Neuronal stem cell (in vitro differentiated cells): Measurements from ENCODE around the gene MS4A6E.
A peak's percentile ranks its signal among the peaks of the same experiment; 100 is the strongest.
"Not testable (repeated sequence)": the region's sequence is repeated elsewhere in the genome, so short reads cannot be mapped to it uniquely, and the experiment has no call there.

ENCODE experiments used
- DNase-seq: peaks from one replicate; pipeline ENCODE4 v3.0.0-alpha.2; 2013; ENCODE audit warnings: low spot score
- H2AFZ ChIP-seq: one replicate; pipeline ENCODE4 v1.6.1; 2013; ENCODE audit warnings: mild to moderate bottlenecking, low read length, inconsistent platforms
- H2AK5ac ChIP-seq: 2 replicates; pipeline ENCODE4 v1.6.1; 2013; ENCODE audit warnings: low read depth, mild to moderate bottlenecking, inconsistent platforms, low read length, moderate library complexity, mixed read lengths
- H2BK120ac ChIP-seq: 2 replicates; pipeline ENCODE4 v1.6.1; 2013; ENCODE audit warnings: low read depth, mild to moderate bottlenecking, inconsistent platforms, low read length, moderate library complexity, mixed read lengths
- H2BK12ac ChIP-seq: one replicate; pipeline ENCODE4 v1.6.1; 2013; ENCODE audit warnings: low read length, inconsistent platforms
- H2BK15ac ChIP-seq: 2 replicates; pipeline ENCODE4 v1.6.1; 2013; ENCODE audit warnings: mild to moderate bottlenecking, low read length, inconsistent platforms, mixed read lengths
- H2BK5ac ChIP-seq: one replicate; pipeline ENCODE4 v1.6.1; 2013; ENCODE audit warnings: inconsistent platforms, mild to moderate bottlenecking, low read length, moderate library complexity
- H3K14ac ChIP-seq: one replicate; pipeline ENCODE4 v1.6.1; 2013; ENCODE audit warnings: low read length, inconsistent platforms
- H3K18ac ChIP-seq: 2 replicates; pipeline ENCODE4 v1.6.1; 2013; ENCODE audit warnings: low read length, inconsistent platforms
- H3K23ac ChIP-seq: 2 replicates; pipeline ENCODE4 v1.6.1; 2013; ENCODE audit warnings: low read depth, mild to moderate bottlenecking, mixed read lengths, low read length, inconsistent platforms; ENCODE audit not compliant: poor library complexity
- H3K27ac ChIP-seq: replicated peaks from 3 replicates; pipeline ENCODE4 v1.5.1; 2013; ENCODE audit warnings: low read length, inconsistent platforms
- H3K27me3 ChIP-seq, 3 experiments: 2 replicates each; pipeline ENCODE4 v1.6.1; 2013; ENCODE audit warnings: low read length in 3 of 3, mild to moderate bottlenecking in 2 of 3, inconsistent platforms in 1 of 3, low read depth in 1 of 3, mixed read lengths in 1 of 3, moderate library complexity in 1 of 3; ENCODE audit not compliant: control insufficient read depth in 3 of 3, insufficient read depth in 3 of 3
- H3K36me3 ChIP-seq, 2 donors: replicated peaks in 1 of 2; 2 replicates each; pipeline ENCODE4 v1.6.1; 2013; ENCODE audit warnings: low read length in 2 of 2; ENCODE audit not compliant: control insufficient read depth in 2 of 2, insufficient read depth in 2 of 2
- H3K4ac ChIP-seq: 2 replicates; pipeline ENCODE4 v1.6.1; 2013; ENCODE audit warnings: inconsistent platforms, mild to moderate bottlenecking, low read length, moderate library complexity
- H3K4me1 ChIP-seq, 2 donors: 1 replicate in 1 of 2; 2 replicates in 1 of 2; pipeline ENCODE4 v1.6.1; 2013; ENCODE audit warnings: low read length in 2 of 2, low read depth in 1 of 2; ENCODE audit not compliant: control insufficient read depth in 2 of 2, insufficient read depth in 1 of 2
- H3K4me2 ChIP-seq: one replicate; pipeline ENCODE4 v1.6.1; 2013; ENCODE audit warnings: mild to moderate bottlenecking, low read length, inconsistent platforms; ENCODE audit not compliant: insufficient read depth, poor library complexity, severe bottlenecking
- H3K4me3 ChIP-seq, 2 donors: 2 replicates each; pipeline ENCODE4 v1.5.1; 2013; ENCODE audit warnings: low read length in 2 of 2, mild to moderate bottlenecking in 2 of 2, inconsistent platforms in 1 of 2, moderate library complexity in 1 of 2
- H3K79me1 ChIP-seq: one replicate; pipeline ENCODE4 v1.6.1; 2013; ENCODE audit warnings: low read depth, mild to moderate bottlenecking, inconsistent platforms, low read length, moderate library complexity
- H3K9ac ChIP-seq: one replicate; pipeline ENCODE4 v1.6.1; 2013; ENCODE audit warnings: mild to moderate bottlenecking, low read depth, low read length, inconsistent platforms; ENCODE audit not compliant: poor library complexity
- H3K9me3 ChIP-seq, 2 donors: replicated peaks in 1 of 2; 2 replicates each; pipeline versions ENCODE3 to v1.6.1; 2013; ENCODE audit warnings: low read length in 2 of 2, mild to moderate bottlenecking in 2 of 2, inconsistent platforms in 1 of 2, low read depth in 1 of 2, mixed read lengths in 1 of 2, moderate library complexity in 1 of 2; ENCODE audit not compliant: control insufficient read depth in 2 of 2, insufficient read depth in 1 of 2
- H4K8ac ChIP-seq: one replicate; pipeline ENCODE4 v1.6.1; 2013; ENCODE audit warnings: low read depth, mild to moderate bottlenecking, inconsistent platforms, low read length, moderate library complexity
- H4K91ac ChIP-seq: one replicate; pipeline ENCODE4 v1.6.1; 2013; ENCODE audit warnings: low read length, low read depth, mild to moderate bottlenecking, inconsistent platforms; ENCODE audit not compliant: poor library complexity
- WGBS, 2 donors: extraction: QIAGEN DNeasy Blood & Tissue Kit; methylation state at CpG; one replicate each; pipeline ENCODE4 v1.1.7; 2013; ENCODE audit warnings: missing lambda C conversion rate in 2 of 2, mixed read lengths in 1 of 2; ENCODE audit not compliant: insufficient read length in 2 of 2, insufficient replicate concordance in 1 of 2; ENCODE audit errors: extremely low coverage in 2 of 2; 5-methylcytosine and 5-hydroxymethylcytosine counted together

MS4A6E gene

DNA sequence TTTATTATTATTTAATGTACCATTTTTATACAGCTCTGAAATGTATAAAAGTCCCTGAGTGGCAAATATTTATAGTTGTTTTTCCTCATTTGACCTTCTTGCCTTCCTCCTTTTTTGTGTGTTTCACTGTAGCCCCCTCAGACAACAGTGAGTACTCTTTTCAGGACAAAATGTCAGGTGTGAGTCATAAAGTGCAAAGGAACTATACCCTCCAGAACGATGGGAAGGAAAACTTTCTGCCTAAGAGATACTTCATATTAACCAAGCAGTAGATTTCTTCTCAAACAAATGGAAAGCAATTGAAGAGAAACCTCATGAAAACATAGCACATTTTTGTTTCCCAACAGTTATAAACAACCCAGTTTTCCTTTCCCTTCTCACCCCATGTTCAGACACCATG, 35.2 kb downstream of the MS4A6E start:
- no peaks in the 10 kb centered on the region for H3K27me3 ChIP-seq
- H2AFZ ChIP-seq = no peak overlapping the region
- no peak overlapping the region for H2BK15ac ChIP-seq
- no peak overlapping the region for H3K14ac ChIP-seq
- H2AK5ac ChIP-seq = no peak overlapping the region
- H3K4me2 ChIP-seq = no peak overlapping the region
- no peak overlapping the region for H3K4me3 ChIP-seq
- H2BK12ac ChIP-seq = no peak overlapping the region
- no peaks in the 10 kb centered on the region for H3K4me1 ChIP-seq
- H3K9me3 ChIP-seq = peaks cover 0 to 3% of the 10 kb centered on the region in 2 donors
- H3K27ac ChIP-seq = no peak overlapping the region
- H3K18ac ChIP-seq = no peak overlapping the region
- WGBS, 2 donors = no CpG with 5 or more reads among the region's 1 CpG
- no peak overlapping the region for H3K9ac ChIP-seq
- H4K91ac ChIP-seq = no peak overlapping the region
- no peak overlapping the region for H4K8ac ChIP-seq
- H3K36me3 ChIP-seq = no peaks in the 10 kb centered on the region
- no peak overlapping the region for H2BK5ac ChIP-seq
- DNase-seq = no peak
- H3K23ac ChIP-seq = no peak overlapping the region
- no peak overlapping the region for H2BK120ac ChIP-seq
- no peaks in the 10 kb centered on the region for H3K79me1 ChIP-seq
- H3K4ac ChIP-seq = no peak overlapping the region

- Histone ChIP-seq H3K23ac (no peak overlapping the region), H3K14ac (no peak overlapping the region), H2AFZ (no peak overlapping the region), H3K4me3 (no peak overlapping the region), H2BK5ac (no peak overlapping the region), H3K4me1 (no peaks in the 10 kb centered on the region), H3K9ac (no peak overlapping the region), H4K8ac (no peak overlapping the region), H3K79me1 (no peaks in the 10 kb centered on the region), H3K4me2 (no peak overlapping the region), H4K91ac (no peak overlapping the region), H3K27me3 (no peaks in the 10 kb centered on the region), H3K9me3 (peaks cover 0 to 3% of the 10 kb centered on the region in 2 donors), H2BK120ac (no peak overlapping the region), H3K4ac (no peak overlapping the region), H2BK15ac (no peak overlapping the region), H2AK5ac (no peak overlapping the region), H3K18ac (no peak overlapping the region), H3K36me3 (no peaks in the 10 kb centered on the region), H2BK12ac (no peak overlapping the region), H3K27ac (no peak overlapping the region)
- WGBS, 2 donors = no CpG with 5 or more reads among the region's 7 CpGs
- DNase-seq = peak; percentile 72
Measured at GRCh38 chr11:60363542-60364470, 36.8 kb downstream of the MS4A6E start.

GRCh38 chr11:60366262-60366904, 39.3 kb downstream of the MS4A6E start:
- not testable (repeated sequence) for H3K9me3 ChIP-seq, H2BK120ac ChIP-seq
- 100% methylated on average over 1 of the region's 15 CpGs; no CpG with 5 or more reads in 1 of the 2 donors for WGBS, 2 donors

DNA sequence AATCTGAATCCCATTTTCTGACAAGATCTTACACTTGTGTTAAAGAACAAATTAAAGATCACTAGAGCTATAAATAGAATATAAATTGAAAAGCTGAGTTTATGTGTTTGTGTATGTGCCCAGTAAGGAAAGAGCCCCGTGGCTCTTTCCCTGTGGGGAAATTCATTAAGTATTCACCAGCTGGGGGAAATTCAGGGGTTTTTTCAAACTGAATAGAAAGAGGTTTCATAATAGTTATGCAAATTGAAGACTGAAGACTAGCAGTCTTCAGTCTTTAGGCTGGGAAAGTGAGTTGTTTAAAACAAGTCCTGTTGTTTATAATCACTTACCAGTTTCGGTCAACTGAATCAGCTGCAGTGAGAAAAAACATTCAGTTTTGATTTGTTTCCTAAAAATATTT, 40.0 kb downstream of the MS4A6E start:
- no peak for DNase-seq
- Histone ChIP-seq H3K79me1 (no peaks in the 10 kb centered on the region), H2BK5ac (no peak overlapping the region), H3K9me3 (no peaks in the 10 kb centered on the region), H3K27me3 (no peaks in the 10 kb centered on the region), H2AFZ (no peak overlapping the region), H3K9ac (no peak overlapping the region), H3K18ac (no peak overlapping the region), H4K91ac (no peak overlapping the region), H3K27ac (no peak overlapping the region), H2AK5ac (no peak overlapping the region), H3K23ac (no peak overlapping the region), H3K36me3 (no peaks in the 10 kb centered on the region), H3K4me3 (no peak overlapping the region), H3K14ac (no peak overlapping the region), H2BK120ac (no peak overlapping the region), H3K4me2 (no peak overlapping the region), H2BK15ac (no peak overlapping the region), H3K4ac (no peak overlapping the region), H4K8ac (no peak overlapping the region), H2BK12ac (no peak overlapping the region), H3K4me1 (no peaks in the 10 kb centered on the region)
- WGBS, 2 donors = no CpG with 5 or more reads among the region's 2 CpGs

More at GRCh38 chr11:60366262-60366904, 39.3 kb downstream of the MS4A6E start:
- not testable (repeated sequence) for H2AK5ac ChIP-seq, H3K4me2 ChIP-seq, H3K4ac ChIP-seq, H3K14ac ChIP-seq, H2BK12ac ChIP-seq, DNase-seq, H2BK5ac ChIP-seq, H2BK15ac ChIP-seq, H3K79me1 ChIP-seq, H3K9ac ChIP-seq, H4K8ac ChIP-seq, H3K4me3 ChIP-seq, H3K36me3 ChIP-seq, H3K27me3 ChIP-seq, H3K27ac ChIP-seq, H3K4me1 ChIP-seq, H3K18ac ChIP-seq, H3K23ac ChIP-seq, H2AFZ ChIP-seq, H4K91ac ChIP-seq
